Measurements from ENCODE around the gene PPP2R5C. TPM values are rescaled to one million over a fixed set of nuclear protein-coding genes. Genes with fewer than 3 reads are reported as not detected.

Gene PPP2R5C
- total and polyA plus RNA-seq, 2 donors (not counting 3 experiments of a cell fraction or from before 2014, with no cell fraction given) = 42.6 to 83.6 TPM

DNA sequence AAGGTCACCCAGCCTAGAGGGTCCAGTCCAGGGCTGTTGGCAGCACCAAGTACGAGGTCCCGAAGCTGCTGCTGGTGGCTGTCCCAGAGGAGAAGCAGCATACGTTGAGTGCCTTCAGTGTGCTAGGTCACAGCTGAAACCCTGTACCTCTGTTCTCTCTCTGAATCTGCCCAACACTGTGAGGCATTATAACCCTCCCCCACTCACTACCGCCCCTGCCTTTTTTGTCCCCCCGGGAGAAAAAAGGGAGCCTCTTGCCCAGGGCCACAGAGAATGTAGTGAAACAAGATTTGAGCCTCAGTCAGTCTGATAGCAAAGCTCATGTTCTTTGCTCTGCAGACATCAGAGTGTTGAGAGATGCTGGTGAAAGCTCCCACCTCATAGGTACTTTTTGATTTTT is 53.4 kb downstream of the PPP2R5C start:
- DNase-seq (ENCODE audit: low read depth, low spot score) = no peak
- Histone ChIP-seq H2AFZ (ENCODE audit: low read depth, low read length) (no peak overlapping the region), H4K20me1 (replicated peaks; ENCODE audit: control insufficient read depth, extremely low read depth, insufficient read depth, low read length) (peaks cover 4% of the 10 kb centered on the region), H3K79me2 (ENCODE audit: control insufficient read depth, insufficient read depth, low read length) (peaks cover 87% of the 10 kb centered on the region), H3K9me1 (replicated peaks; ENCODE audit: control insufficient read depth, extremely low read depth, insufficient read depth, low read length) (no peaks in the 10 kb centered on the region), H3K4me1 (ENCODE audit: control insufficient read depth, extremely low read depth, insufficient read depth, low read length) (peaks cover 12% of the 10 kb centered on the region), H3K27me3 (ENCODE audit: control insufficient read depth in 2 of 2, insufficient read depth in 2 of 2, low read length in 2 of 2) (no peaks in the 10 kb centered on the region), H3K4me3 (replicated peaks in 1 of 3; ENCODE audit: insufficient read depth in 1 of 3, low read depth in 1 of 3, low read length in 3 of 3) (no peak overlapping the region), H3K9ac (replicated peaks; ENCODE audit: extremely low read depth, insufficient read depth, low read length) (no peak overlapping the region), H3K9me3 (replicated peaks; ENCODE audit: control insufficient read depth, insufficient read depth, low read length) (no peaks in the 10 kb centered on the region), H3K4me2 (ENCODE audit: insufficient read depth, low read length) (no peak overlapping the region), H3K36me3 (ENCODE audit: control insufficient read depth in 2 of 2, extremely low read depth in 1 of 2, insufficient read depth in 2 of 2, low read length in 2 of 2) (peaks cover 0 to 2% of the 10 kb centered on the region in 2 experiments), H3K27ac (ENCODE audit: insufficient read depth, low read depth, low read length) (no peak overlapping the region)
- intact Hi-C loops (cut with micrococcal nuclease) = no loop called here
- no TSS peak for BruUV-seq (replicated peaks)
- dilution Hi-C loops (cut with MboI; ENCODE audit: extremely low pct_ligation_motif_present, low sequenced_read_pairs) = no loop called here
- FAIRE-seq = no peak
- CTCF ChIA-PET = interaction anchor here (1.2 kb wide), 1 partner anchor 22 kb away, joined by 4 read pairs; no protein-coding TSS in a partner anchor
- POLR2A ChIA-PET = no interaction called here
- TF ChIP-seq, protein P1, sequence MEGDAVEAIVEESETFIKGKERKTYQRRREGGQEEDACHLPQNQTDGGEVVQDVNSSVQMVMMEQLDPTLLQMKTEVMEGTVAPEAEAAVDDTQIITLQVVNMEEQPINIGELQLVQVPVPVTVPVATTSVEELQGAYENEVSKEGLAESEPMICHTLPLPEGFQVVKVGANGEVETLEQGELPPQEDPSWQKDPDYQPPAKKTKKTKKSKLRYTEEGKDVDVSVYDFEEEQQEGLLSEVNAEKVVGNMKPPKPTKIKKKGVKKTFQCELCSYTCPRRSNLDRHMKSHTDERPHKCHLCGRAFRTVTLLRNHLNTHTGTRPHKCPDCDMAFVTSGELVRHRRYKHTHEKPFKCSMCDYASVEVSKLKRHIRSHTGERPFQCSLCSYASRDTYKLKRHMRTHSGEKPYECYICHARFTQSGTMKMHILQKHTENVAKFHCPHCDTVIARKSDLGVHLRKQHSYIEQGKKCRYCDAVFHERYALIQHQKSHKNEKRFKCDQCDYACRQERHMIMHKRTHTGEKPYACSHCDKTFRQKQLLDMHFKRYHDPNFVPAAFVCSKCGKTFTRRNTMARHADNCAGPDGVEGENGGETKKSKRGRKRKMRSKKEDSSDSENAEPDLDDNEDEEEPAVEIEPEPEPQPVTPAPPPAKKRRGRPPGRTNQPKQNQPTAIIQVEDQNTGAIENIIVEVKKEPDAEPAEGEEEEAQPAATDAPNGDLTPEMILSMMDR (IDR thresholded peaks at IDR 0.05; ENCODE audit: extremely low read depth in 1 of 2, insufficient read depth in 1 of 2, low read depth in 1 of 2, low read length in 2 of 2) = no peak
- no peak for TF ChIP-seq MAX (IDR thresholded peaks at IDR 0.05; ENCODE audit: insufficient read depth, insufficient read length)
- no peak for TF ChIP-seq EZH2 (IDR thresholded peaks at IDR 0.05; ENCODE audit: borderline replicate concordance, low read depth, low read length, severe bottlenecking)
- no peak for TF ChIP-seq FOS (IDR thresholded peaks at IDR 0.05; ENCODE audit: borderline replicate concordance, insufficient read depth, low read length)
- TF ChIP-seq GATA2 (IDR thresholded peaks at IDR 0.05; ENCODE audit: insufficient read depth, insufficient read length, low read depth, low read length) = no peak
- TF ChIP-seq POLR2AphosphoS5 (IDR thresholded peaks at IDR 0.05; ENCODE audit: insufficient read depth, low read depth, low read length) = no peak
- no peak for TF ChIP-seq MYC (IDR thresholded peaks at IDR 0.05; ENCODE audit: low read depth, low read length)
- no peak for TF ChIP-seq POLR2A (IDR thresholded peaks at IDR 0.05; ENCODE audit: low read depth, low read length)
- no peak for TF ChIP-seq JUN (IDR thresholded peaks at IDR 0.05; ENCODE audit: borderline replicate concordance, insufficient read depth, insufficient read length, low read depth)
